SK-N-SH (cell line): Measurements from ENCODE around the gene BTBD16. TPM values are rescaled to one million over a fixed set of nuclear protein-coding genes. Genes with fewer than 3 reads are reported as not detected.

Experiments
- CTCF ChIA-PET: fragments of 300-600, 350-600 bp; formaldehyde crosslinking; extraction: SDS; loops from one replicate; lab custom pipeline; 2021; lab: Yijun Ruan, JAX
- POLR2A ChIA-PET: fragments of 350-600 bp; sonication (Branson Sonifier 250); formaldehyde crosslinking; extraction: SDS; loops from one replicate; lab custom pipeline; 2020; ENCODE audit warnings: antibody characterized with exemption, inconsistent platforms; lab: Yijun Ruan, JAX
- DNase-seq: peaks from one replicate; pipeline ENCODE4 v3.0.0; 2012
- H2AFZ ChIP-seq: fragments of 200-600 bp; sonication (generic); 2 replicates; pipeline ENCODE4 v1.8.1; 2016; ENCODE audit warnings: antibody characterized with exemption, mild to moderate bottlenecking, low read depth
- H3F3A ChIP-seq: fragments of 200-600 bp; sonication (generic); replicated peaks from 2 replicates; pipeline ENCODE3; 2016; ENCODE audit warnings: antibody characterized with exemption, mild to moderate bottlenecking; ENCODE audit not compliant: insufficient read depth
- H3K27ac ChIP-seq, 2 experiments: fragments of 200-500 bp in 1 of 2; fragments of 200-600 bp in 1 of 2; sonication (Bioruptor generic) in 1 of 2; sonication (generic), shearing (Covaris generic) in 1 of 2; 2 replicates each; pipeline versions ENCODE4 v1.5.1 to v1.6.1; 2014 to 2016; ENCODE audit warnings: low read depth in 2 of 2, inconsistent platforms in 1 of 2, low read length in 1 of 2, mild to moderate bottlenecking in 1 of 2, mixed read lengths in 1 of 2
- H3K27me3 ChIP-seq: fragments of 200-600 bp; sonication (generic), shearing (Covaris generic); 2 replicates; pipeline ENCODE4 v1.6.1; 2016; ENCODE audit warnings: mixed run types; ENCODE audit not compliant: insufficient read depth
- H3K36me3 ChIP-seq, 2 experiments: fragments of 200-500 bp in 1 of 2; fragments of 200-600 bp in 1 of 2; sonication (Bioruptor generic) in 1 of 2; sonication (generic) in 1 of 2; replicated peaks in 1 of 2; 2 replicates each; pipeline versions ENCODE3 to v1.5.1; 2014 to 2016; ENCODE audit warnings: low read length in 1 of 2, mild to moderate bottlenecking in 1 of 2; ENCODE audit not compliant: insufficient read depth in 2 of 2, control insufficient read depth in 1 of 2
- H3K4me1 ChIP-seq, 2 experiments: fragments of 200-500 bp in 1 of 2; fragments of 200-600 bp in 1 of 2; sonication (Bioruptor generic) in 1 of 2; sonication (generic), shearing (Covaris generic) in 1 of 2; 2 replicates each; pipeline versions ENCODE4 v1.5.1 to v1.6.1; 2014 to 2016; ENCODE audit warnings: low read depth in 1 of 2, low read length in 1 of 2, mixed run types in 1 of 2; ENCODE audit not compliant: insufficient read depth in 2 of 2, control insufficient read depth in 1 of 2
- H3K4me2 ChIP-seq: fragments of 200-600 bp; sonication (generic), shearing (Covaris generic); 2 replicates; pipeline ENCODE4 v1.6.1; 2017; ENCODE audit warnings: mixed run types
- H3K4me3 ChIP-seq, 2 experiments: fragments of 200-500 bp in 1 of 2; fragments of 200-600 bp in 1 of 2; sonication (Bioruptor generic) in 1 of 2; sonication (generic), shearing (Covaris generic) in 1 of 2; 2 replicates each; pipeline versions ENCODE4 v1.5.1 to v1.8.1; 2014 to 2016; ENCODE audit warnings: low read depth in 2 of 2, inconsistent platforms in 1 of 2, low read length in 1 of 2, mild to moderate bottlenecking in 1 of 2, mixed read lengths in 1 of 2, moderate library complexity in 1 of 2
- H3K79me2 ChIP-seq: fragments of 200-600 bp; sonication (generic); 2 replicates; pipeline ENCODE4 v1.8.1; 2017; ENCODE audit warnings: mild to moderate bottlenecking; ENCODE audit not compliant: insufficient read depth
- H3K9ac ChIP-seq: fragments of 200-600 bp; sonication (generic); 2 replicates; pipeline ENCODE4 v1.6.1; 2017; ENCODE audit warnings: mixed run types
- H3K9me2 ChIP-seq: fragments of 200-600 bp; sonication (generic); 2 replicates; pipeline ENCODE4 v1.6.1; 2017; ENCODE audit warnings: mixed run types
- H3K9me3 ChIP-seq: fragments of 200-600 bp; sonication (generic); 2 replicates; pipeline ENCODE4 v1.6.1; 2017; ENCODE audit warnings: mixed run types, mild to moderate bottlenecking, moderate library complexity
- H4K20me1 ChIP-seq: fragments of 200-600 bp; sonication (generic); 2 replicates; pipeline ENCODE4 v1.6.1; 2017; ENCODE audit warnings: mild to moderate bottlenecking, mixed run types; ENCODE audit not compliant: insufficient read depth
- CHD2 ChIP-seq: fragments of 150-350 bp; IDR thresholded peaks from 2 replicates; pipeline ENCODE4 v1.6.1; 2018; ENCODE audit warnings: low read length; ENCODE audit not compliant: partially characterized antibody
- ELF1 ChIP-seq: IDR thresholded peaks from 2 replicates; pipeline ENCODE4 v1.4.0; 2012
- EP300 ChIP-seq, 2 experiments: IDR thresholded peaks; 2 replicates each; pipeline versions ENCODE4 v1.4.0 to v1.6.1; 2012; ENCODE audit warnings: borderline replicate concordance in 1 of 2, low read depth in 1 of 2, low read length in 1 of 2
- FOSL2 ChIP-seq: IDR thresholded peaks from 2 replicates; pipeline ENCODE4 v1.4.0; 2012; ENCODE audit warnings: low read depth, mild to moderate bottlenecking, moderate library complexity, borderline replicate concordance
- FOXJ3 ChIP-seq: sonication (generic); formaldehyde crosslinking; IDR thresholded peaks from 2 replicates; pipeline ENCODE4 v1.5.1; 2020; ENCODE audit warnings: mild to moderate bottlenecking, missing genetic modification reagents
- FOXM1 ChIP-seq: IDR thresholded peaks from 2 replicates; pipeline ENCODE4 v1.4.0; 2012; ENCODE audit warnings: low read depth, mild to moderate bottlenecking
- GABPA ChIP-seq: IDR thresholded peaks from 2 replicates; pipeline ENCODE4 v1.4.0; 2012; ENCODE audit warnings: low read depth, mild to moderate bottlenecking
- GATA2 ChIP-seq: sonication (generic); formaldehyde crosslinking; IDR thresholded peaks from 2 replicates; pipeline ENCODE4 v1.5.0; 2020; ENCODE audit warnings: mild to moderate bottlenecking, missing genetic modification reagents
- MAX ChIP-seq: IDR thresholded peaks from 2 replicates; pipeline ENCODE4 v1.4.0; 2012; ENCODE audit warnings: low read depth
- MEF2A ChIP-seq: IDR thresholded peaks from 2 replicates; pipeline ENCODE4 v1.4.0; 2012; ENCODE audit warnings: low read depth, borderline replicate concordance
- MXI1 ChIP-seq: IDR thresholded peaks from 2 replicates; pipeline ENCODE4 v1.6.1; 2012; ENCODE audit warnings: mild to moderate bottlenecking, low read depth, low read length, improper control_type of control experiment
- NRF1 ChIP-seq: IDR thresholded peaks from 2 replicates; pipeline ENCODE4 v1.6.1; 2012; ENCODE audit warnings: low read depth, mild to moderate bottlenecking, low read length
- RAD21 ChIP-seq: IDR thresholded peaks from 2 replicates; pipeline ENCODE4 v1.6.1; 2012; ENCODE audit warnings: mild to moderate bottlenecking, low read length
- RCOR1 ChIP-seq: fragments of 150-350 bp; IDR thresholded peaks from 2 replicates; pipeline ENCODE4 v1.6.1; 2017; ENCODE audit warnings: antibody characterized with exemption, low read length
- RFX5 ChIP-seq: IDR thresholded peaks from 2 replicates; pipeline ENCODE4 v1.6.1; 2012; ENCODE audit warnings: mild to moderate bottlenecking, improper control_type of control experiment, low read length
- RXRA ChIP-seq: IDR thresholded peaks from 2 replicates; pipeline ENCODE4 v1.4.0; 2012; ENCODE audit warnings: low read depth, mild to moderate bottlenecking, borderline replicate concordance
- SIN3A ChIP-seq: IDR thresholded peaks from 2 replicates; pipeline ENCODE4 v1.6.1; 2012; ENCODE audit warnings: low read depth, mild to moderate bottlenecking, low read length, moderate library complexity, borderline replicate concordance
- SMC3 ChIP-seq: IDR thresholded peaks from 2 replicates; pipeline ENCODE4 v1.6.1; 2012; ENCODE audit warnings: low read depth, low read length, improper control_type of control experiment
- TAF1 ChIP-seq: IDR thresholded peaks from 2 replicates; pipeline ENCODE4 v1.6.1; 2012; ENCODE audit warnings: low read depth, mild to moderate bottlenecking, low read length, moderate library complexity, borderline replicate concordance
- TCF12 ChIP-seq: IDR thresholded peaks from 2 replicates; pipeline ENCODE4 v1.4.0; 2012
- WGBS: methylation state at CpG from one replicate; pipeline ENCODE4 v1.1.6; 2017; ENCODE audit warnings: low lambda C conversion rate; 5-methylcytosine and 5-hydroxymethylcytosine counted together
- polyA plus RNA-seq, 3 experiments: library from polyadenylated mRNA; depleted of rRNA; stranded (reverse); fragments of >200 nt; gene quantifications; 2 replicates each; pipeline ENCODE4 v1.2.3, GENCODE V29; 2012
- TF ChIP-seq, protein P1 (sequence below): fragments of 200-600 bp; sonication (generic); IDR thresholded peaks from 2 replicates; pipeline ENCODE4 v1.6.1; 2017; ENCODE audit warnings: antibody characterized with exemption, mild to moderate bottlenecking, moderate library complexity
- TF ChIP-seq, protein P2 (sequence below): IDR thresholded peaks from 2 replicates; pipeline ENCODE4; 2012
- TF ChIP-seq, protein P3 (sequence below): IDR thresholded peaks from 2 replicates; pipeline ENCODE4 v1.4.0; 2012; ENCODE audit warnings: low read depth, borderline replicate concordance
- TF ChIP-seq, protein P4 (sequence below): fragments of 150-350 bp; IDR thresholded peaks from 2 replicates; pipeline ENCODE4 v1.6.1; 2016; ENCODE audit warnings: mild to moderate bottlenecking, low read depth, low read length

BTBD16 gene
- polyA plus RNA-seq, 1 of the 3 experiments (the other 2 are of a cell fraction) = not detected

- Histone ChIP-seq H3K36me3 (no peaks in the 10 kb centered on the region), H2AFZ (no peak overlapping the region), H3F3A (no peaks in the 10 kb centered on the region), H3K4me3 (no peak overlapping the region), H3K27ac (no peak overlapping the region), H3K27me3 (no peaks in the 10 kb centered on the region), H3K9me3 (no peaks in the 10 kb centered on the region), H3K9ac (no peak overlapping the region), H3K9me2 (no peaks in the 10 kb centered on the region), H3K4me2 (no peak overlapping the region), H3K79me2 (no peaks in the 10 kb centered on the region), H4K20me1 (no peaks in the 10 kb centered on the region), H3K4me1 (peaks cover 0 to 2% of the 10 kb centered on the region in 2 experiments; a peak in 2 of 4 replicates)
- DNase-seq = no peak
- ChIA-PET CTCF (interaction anchor here (1.0 to 3.7 kb wide), 3 partner anchors 8 to 24 kb away, joined by 3 to 18 read pairs (median 3); no protein-coding TSS in a partner anchor), POLR2A (no interaction called here)
- 86% methylated on average over 14 of the region's 14 CpGs for WGBS
- TF ChIP-seq MEF2A = no peak
- TF ChIP-seq RAD21 = no peak
- TF ChIP-seq NRF1 = no peak
- TF ChIP-seq MAX = no peak
- TF ChIP-seq RCOR1 = no peak
- no peak for TF ChIP-seq SMC3
- no peak for TF ChIP-seq ELF1
- no peak for TF ChIP-seq MXI1
- no peak for TF ChIP-seq FOXM1
- no peak for TF ChIP-seq GATA2 (CRISPR knock-in tag)
- TF ChIP-seq SIN3A = no peak
- TF ChIP-seq FOSL2 = no peak
- TF ChIP-seq TAF1 = no peak
- no peak for TF ChIP-seq RXRA
- TF ChIP-seq, protein P1, sequence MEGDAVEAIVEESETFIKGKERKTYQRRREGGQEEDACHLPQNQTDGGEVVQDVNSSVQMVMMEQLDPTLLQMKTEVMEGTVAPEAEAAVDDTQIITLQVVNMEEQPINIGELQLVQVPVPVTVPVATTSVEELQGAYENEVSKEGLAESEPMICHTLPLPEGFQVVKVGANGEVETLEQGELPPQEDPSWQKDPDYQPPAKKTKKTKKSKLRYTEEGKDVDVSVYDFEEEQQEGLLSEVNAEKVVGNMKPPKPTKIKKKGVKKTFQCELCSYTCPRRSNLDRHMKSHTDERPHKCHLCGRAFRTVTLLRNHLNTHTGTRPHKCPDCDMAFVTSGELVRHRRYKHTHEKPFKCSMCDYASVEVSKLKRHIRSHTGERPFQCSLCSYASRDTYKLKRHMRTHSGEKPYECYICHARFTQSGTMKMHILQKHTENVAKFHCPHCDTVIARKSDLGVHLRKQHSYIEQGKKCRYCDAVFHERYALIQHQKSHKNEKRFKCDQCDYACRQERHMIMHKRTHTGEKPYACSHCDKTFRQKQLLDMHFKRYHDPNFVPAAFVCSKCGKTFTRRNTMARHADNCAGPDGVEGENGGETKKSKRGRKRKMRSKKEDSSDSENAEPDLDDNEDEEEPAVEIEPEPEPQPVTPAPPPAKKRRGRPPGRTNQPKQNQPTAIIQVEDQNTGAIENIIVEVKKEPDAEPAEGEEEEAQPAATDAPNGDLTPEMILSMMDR = no peak
These were observed 15.4 kb upstream of the BTBD16 start for GRCh38 chr10:122255509-122256301.

DNA sequence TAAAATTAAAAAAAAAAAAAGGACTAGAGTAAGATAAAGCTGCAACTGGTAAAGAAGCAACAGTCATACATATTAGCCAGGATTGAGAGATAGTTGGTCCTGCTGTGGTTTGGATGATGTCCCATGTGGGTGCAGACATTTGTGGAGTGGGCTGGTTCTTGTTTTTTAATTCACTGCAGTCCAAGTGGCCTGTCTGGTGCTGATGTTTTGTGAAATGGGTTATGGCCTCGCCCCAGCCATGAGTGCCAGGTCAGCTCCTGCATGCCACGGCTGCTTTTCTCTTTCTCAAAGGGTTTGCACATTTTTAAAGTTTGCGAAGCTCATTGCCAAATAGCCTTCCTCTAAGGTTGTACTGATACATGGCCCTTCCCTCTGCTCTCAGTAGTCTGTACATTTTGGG lies 14.1 kb upstream of the BTBD16 start:
- Histone ChIP-seq H3K4me1 (peaks cover 0 to 2% of the 10 kb centered on the region in 2 experiments; a peak in 2 of 4 replicates), H3K27me3 (no peaks in the 10 kb centered on the region), H3K9me3 (peaks cover 5% of the 10 kb centered on the region; the same call in 1 of the 2 replicates), H3K79me2 (no peaks in the 10 kb centered on the region), H3F3A (no peaks in the 10 kb centered on the region), H3K9ac (no peak overlapping the region), H2AFZ (no peak overlapping the region), H3K4me2 (no peak overlapping the region), H4K20me1 (no peaks in the 10 kb centered on the region), H3K27ac (no peak overlapping the region), H3K36me3 (peaks cover 0 to 6% of the 10 kb centered on the region in 2 experiments), H3K4me3 (no peak overlapping the region), H3K9me2 (no peaks in the 10 kb centered on the region)
- POLR2A ChIA-PET = no interaction called here
- DNase-seq = no peak
- CTCF ChIA-PET = interaction anchor here (3.6 kb wide), 1 partner anchor 11 kb away, joined by 22 read pairs; no protein-coding TSS in a partner anchor
- WGBS = 94% methylated on average over 3 of the region's 3 CpGs
- no peak for TF ChIP-seq RFX5
- TF ChIP-seq, protein P2, sequence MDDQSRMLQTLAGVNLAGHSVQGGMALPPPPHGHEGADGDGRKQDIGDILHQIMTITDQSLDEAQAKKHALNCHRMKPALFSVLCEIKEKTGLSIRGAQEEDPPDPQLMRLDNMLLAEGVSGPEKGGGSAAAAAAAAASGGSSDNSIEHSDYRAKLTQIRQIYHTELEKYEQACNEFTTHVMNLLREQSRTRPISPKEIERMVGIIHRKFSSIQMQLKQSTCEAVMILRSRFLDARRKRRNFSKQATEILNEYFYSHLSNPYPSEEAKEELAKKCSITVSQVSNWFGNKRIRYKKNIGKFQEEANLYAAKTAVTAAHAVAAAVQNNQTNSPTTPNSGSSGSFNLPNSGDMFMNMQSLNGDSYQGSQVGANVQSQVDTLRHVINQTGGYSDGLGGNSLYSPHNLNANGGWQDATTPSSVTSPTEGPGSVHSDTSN = no peak
- TF ChIP-seq GABPA = no peak
- no peak for TF ChIP-seq CHD2
- no peak for TF ChIP-seq MEF2A
- no peak for TF ChIP-seq FOXJ3 (CRISPR knock-in tag)
- TF ChIP-seq SIN3A = no peak
- no peak for TF ChIP-seq MXI1
- TF ChIP-seq RXRA = no peak
- no peak for TF ChIP-seq TCF12
- TF ChIP-seq, protein P3, sequence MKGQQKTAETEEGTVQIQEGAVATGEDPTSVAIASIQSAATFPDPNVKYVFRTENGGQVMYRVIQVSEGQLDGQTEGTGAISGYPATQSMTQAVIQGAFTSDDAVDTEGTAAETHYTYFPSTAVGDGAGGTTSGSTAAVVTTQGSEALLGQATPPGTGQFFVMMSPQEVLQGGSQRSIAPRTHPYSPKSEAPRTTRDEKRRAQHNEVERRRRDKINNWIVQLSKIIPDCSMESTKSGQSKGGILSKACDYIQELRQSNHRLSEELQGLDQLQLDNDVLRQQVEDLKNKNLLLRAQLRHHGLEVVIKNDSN = no peak
- no peak for TF ChIP-seq TAF1
- TF ChIP-seq, protein P4, sequence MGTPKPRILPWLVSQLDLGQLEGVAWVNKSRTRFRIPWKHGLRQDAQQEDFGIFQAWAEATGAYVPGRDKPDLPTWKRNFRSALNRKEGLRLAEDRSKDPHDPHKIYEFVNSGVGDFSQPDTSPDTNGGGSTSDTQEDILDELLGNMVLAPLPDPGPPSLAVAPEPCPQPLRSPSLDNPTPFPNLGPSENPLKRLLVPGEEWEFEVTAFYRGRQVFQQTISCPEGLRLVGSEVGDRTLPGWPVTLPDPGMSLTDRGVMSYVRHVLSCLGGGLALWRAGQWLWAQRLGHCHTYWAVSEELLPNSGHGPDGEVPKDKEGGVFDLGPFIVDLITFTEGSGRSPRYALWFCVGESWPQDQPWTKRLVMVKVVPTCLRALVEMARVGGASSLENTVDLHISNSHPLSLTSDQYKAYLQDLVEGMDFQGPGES = no peak
- TF ChIP-seq EP300 (IDR thresholded peaks at IDR 0.05; ENCODE audit: borderline replicate concordance in 1 of 2, low read depth in 1 of 2, low read length in 1 of 2) = no peak
